ENCODE results near the gene EFR3B.
"Not testable (repeated sequence)": the region's sequence is repeated elsewhere in the genome, so short reads cannot be mapped to it uniquely, and the experiment has no call there.

EFR3B gene, protein sequence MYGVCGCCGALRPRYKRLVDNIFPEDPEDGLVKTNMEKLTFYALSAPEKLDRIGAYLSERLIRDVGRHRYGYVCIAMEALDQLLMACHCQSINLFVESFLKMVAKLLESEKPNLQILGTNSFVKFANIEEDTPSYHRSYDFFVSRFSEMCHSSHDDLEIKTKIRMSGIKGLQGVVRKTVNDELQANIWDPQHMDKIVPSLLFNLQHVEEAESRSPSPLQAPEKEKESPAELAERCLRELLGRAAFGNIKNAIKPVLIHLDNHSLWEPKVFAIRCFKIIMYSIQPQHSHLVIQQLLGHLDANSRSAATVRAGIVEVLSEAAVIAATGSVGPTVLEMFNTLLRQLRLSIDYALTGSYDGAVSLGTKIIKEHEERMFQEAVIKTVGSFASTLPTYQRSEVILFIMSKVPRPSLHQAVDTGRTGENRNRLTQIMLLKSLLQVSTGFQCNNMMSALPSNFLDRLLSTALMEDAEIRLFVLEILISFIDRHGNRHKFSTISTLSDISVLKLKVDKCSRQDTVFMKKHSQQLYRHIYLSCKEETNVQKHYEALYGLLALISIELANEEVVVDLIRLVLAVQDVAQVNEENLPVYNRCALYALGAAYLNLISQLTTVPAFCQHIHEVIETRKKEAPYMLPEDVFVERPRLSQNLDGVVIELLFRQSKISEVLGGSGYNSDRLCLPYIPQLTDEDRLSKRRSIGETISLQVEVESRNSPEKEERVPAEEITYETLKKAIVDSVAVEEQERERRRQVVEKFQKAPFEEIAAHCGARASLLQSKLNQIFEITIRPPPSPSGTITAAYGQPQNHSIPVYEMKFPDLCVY

DNA sequence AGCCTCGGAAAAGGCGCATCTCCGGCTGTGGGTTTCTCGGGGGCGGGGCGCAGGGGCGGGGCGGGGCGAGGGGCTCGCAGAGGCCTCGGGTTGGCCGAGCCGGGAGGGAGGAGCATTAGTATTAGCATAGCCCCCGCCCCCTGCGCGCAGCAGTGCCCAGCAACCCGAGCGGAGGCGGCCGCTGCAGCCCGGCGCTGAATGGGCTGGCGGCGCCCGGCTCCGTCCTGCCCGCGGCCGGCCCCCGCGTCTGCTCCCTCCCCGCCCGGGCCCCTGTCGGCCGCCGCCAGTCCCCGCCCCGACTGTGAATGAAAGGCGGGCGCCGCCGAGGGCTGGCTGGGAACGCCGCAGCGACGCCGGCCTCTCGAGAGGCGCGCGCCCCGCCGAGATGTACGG is at the start of gene EFR3B:
TSS of gene EFR3B (plus strand) at position 149 of the 393 bp plus-strand sequence. CDS start at position 386, 237 bp downstream.
- Histone ChIP-seq H3K9ac (ENCODE audit: low read depth, low read length) (peak within 1 kb of the TSS; percentile 76), H3K4me1 (ENCODE audit: control insufficient read depth, insufficient read depth, low read length) (peaks cover 8% of the 10 kb centered on the region), H3K27me3 (ENCODE audit: control insufficient read depth, insufficient read depth, low read length) (peaks cover 24% of the 10 kb centered on the region), H3K9me3 (ENCODE audit: control insufficient read depth, insufficient read depth, low read length) (no peaks in the 10 kb centered on the region), H3K36me3 (ENCODE audit: control insufficient read depth, insufficient read depth, low read length) (no peaks in the 10 kb centered on the region), H3K4me3 (ENCODE audit: low read depth, low read length) (peak within 1 kb of the TSS; percentile 73)

DNA sequence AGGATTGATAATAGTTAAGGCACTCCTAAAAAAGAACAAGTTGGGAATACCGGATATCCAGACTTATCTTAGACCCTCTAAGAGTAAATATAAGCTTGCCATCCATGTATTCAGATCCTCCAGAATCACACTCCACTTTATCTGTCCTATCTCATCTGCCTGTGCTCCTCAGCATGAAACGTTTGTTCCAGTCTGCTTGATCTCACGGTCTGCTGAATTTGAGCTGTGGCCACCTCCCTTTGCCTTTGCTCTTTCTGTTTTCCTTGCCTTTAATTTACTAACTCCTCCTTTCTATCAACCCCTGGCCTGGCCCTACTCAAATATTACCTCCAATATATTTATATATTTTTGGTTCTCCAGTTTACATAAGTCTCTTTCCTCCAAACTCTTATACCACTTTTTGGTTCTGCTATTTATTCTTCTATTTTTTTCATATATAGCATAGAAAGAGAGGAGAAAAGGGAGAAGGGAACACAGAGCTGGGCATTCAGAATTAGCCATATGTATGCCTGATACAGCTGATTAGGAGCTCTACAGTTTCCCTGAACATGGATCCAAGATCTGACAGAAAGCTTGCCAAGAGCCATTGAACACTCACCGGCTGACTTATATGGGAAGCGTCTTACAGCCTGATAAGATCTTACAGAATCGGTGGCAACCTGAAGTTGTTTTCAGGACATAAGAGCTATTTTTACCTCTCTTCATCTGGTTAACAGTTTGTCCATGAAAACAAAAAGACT is 48.3 kb upstream of the EFR3B start:
- no peaks in the 10 kb centered on the region for H3K36me3 ChIP-seq (ENCODE audit: control insufficient read depth, insufficient read depth, low read length)
- H3K27me3 ChIP-seq (ENCODE audit: control insufficient read depth, insufficient read depth, low read length), result no peaks in the 10 kb centered on the region
- H3K4me3 ChIP-seq (ENCODE audit: low read depth, low read length), result no peak overlapping the region
- no peaks in the 10 kb centered on the region for H3K4me1 ChIP-seq (ENCODE audit: control insufficient read depth, insufficient read depth, low read length)
- no peak overlapping the region for H3K9ac ChIP-seq (ENCODE audit: low read depth, low read length)
- H3K9me3 ChIP-seq (ENCODE audit: control insufficient read depth, insufficient read depth, low read length), result no peaks in the 10 kb centered on the region

DNA sequence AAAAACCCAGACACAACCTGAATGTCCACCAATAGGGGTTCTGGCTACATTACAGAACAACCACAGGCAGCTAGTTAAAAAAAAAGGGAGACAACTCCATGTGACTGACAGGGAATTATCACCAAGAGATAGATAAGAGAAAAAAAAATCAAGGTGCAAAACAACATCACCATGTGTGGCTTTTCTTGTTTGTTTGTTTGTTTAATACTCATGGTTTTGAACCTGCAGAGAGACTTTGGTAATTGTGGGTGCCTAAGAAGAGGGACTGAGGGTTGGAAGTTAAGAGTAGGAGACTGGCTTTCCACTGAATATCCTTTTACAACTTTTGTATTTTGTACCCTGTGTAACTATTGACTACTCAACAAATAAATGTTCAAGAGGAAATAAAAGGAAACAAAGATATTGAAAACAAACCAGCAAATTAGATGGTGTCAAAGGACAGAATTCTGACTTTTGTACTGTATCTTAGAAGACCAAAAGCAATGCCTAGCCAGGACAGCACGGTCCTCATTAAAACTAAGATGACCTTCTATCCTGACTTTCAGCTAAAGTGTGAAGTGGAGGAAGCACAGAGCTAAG is 47.6 kb upstream of the EFR3B start:
- H3K36me3 ChIP-seq (ENCODE audit: control insufficient read depth, insufficient read depth, low read length), result no peaks in the 10 kb centered on the region
- H3K4me1 ChIP-seq (ENCODE audit: control insufficient read depth, insufficient read depth, low read length), result no peaks in the 10 kb centered on the region
- H3K4me3 ChIP-seq (ENCODE audit: low read depth, low read length), result no peak overlapping the region
- no peaks in the 10 kb centered on the region for H3K9me3 ChIP-seq (ENCODE audit: control insufficient read depth, insufficient read depth, low read length)
- H3K9ac ChIP-seq (ENCODE audit: low read depth, low read length), result no peak overlapping the region
- no peaks in the 10 kb centered on the region for H3K27me3 ChIP-seq (ENCODE audit: control insufficient read depth, insufficient read depth, low read length)

DNA sequence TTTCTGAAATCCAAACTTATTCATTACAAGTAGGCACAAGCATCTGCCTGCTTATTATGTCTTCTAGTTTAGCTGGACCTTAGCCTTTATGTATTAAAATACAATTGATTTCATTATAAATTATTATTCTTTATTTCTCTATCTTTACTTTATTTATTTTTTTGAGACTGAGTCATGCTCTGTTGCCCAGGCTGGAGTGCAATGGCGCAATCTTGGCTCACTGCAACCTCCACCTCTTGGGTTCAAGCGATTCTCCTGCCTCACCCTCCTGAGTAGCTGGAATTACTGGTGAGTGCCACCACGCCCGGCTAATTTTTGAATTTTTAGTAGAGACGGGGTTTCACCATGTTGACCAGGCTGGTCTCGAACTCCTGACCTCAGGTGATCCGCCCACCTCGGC is 42.8 kb upstream of the EFR3B start:
- H3K27me3 ChIP-seq (ENCODE audit: control insufficient read depth, insufficient read depth, low read length); H3K4me3 ChIP-seq (ENCODE audit: low read depth, low read length); H3K9me3 ChIP-seq (ENCODE audit: control insufficient read depth, insufficient read depth, low read length); H3K9ac ChIP-seq (ENCODE audit: low read depth, low read length); H3K4me1 ChIP-seq (ENCODE audit: control insufficient read depth, insufficient read depth, low read length); H3K36me3 ChIP-seq (ENCODE audit: control insufficient read depth, insufficient read depth, low read length): not testable (repeated sequence)

DNA sequence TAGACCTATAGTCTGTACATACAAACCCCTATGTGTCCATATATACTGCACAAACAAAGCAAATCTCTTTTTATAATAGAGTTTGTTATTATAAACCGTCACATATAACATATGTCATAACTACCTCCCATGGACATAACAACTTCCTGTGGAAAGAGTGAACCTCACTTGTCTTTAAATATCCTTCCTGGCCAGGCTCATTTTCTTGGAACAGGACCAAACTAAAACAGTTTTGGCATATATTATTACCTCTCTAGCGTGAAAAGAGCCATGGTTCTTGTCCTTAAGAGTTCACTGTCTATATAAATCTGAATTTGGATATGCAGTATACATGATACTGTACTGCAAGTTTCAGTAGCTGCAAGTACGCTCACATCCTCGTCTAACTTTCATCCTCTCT is 41.8 kb upstream of the EFR3B start:
- no peaks in the 10 kb centered on the region for H3K27me3 ChIP-seq (ENCODE audit: control insufficient read depth, insufficient read depth, low read length)
- no peaks in the 10 kb centered on the region for H3K36me3 ChIP-seq (ENCODE audit: control insufficient read depth, insufficient read depth, low read length)
- H3K4me3 ChIP-seq (ENCODE audit: low read depth, low read length), result no peak overlapping the region

DNA sequence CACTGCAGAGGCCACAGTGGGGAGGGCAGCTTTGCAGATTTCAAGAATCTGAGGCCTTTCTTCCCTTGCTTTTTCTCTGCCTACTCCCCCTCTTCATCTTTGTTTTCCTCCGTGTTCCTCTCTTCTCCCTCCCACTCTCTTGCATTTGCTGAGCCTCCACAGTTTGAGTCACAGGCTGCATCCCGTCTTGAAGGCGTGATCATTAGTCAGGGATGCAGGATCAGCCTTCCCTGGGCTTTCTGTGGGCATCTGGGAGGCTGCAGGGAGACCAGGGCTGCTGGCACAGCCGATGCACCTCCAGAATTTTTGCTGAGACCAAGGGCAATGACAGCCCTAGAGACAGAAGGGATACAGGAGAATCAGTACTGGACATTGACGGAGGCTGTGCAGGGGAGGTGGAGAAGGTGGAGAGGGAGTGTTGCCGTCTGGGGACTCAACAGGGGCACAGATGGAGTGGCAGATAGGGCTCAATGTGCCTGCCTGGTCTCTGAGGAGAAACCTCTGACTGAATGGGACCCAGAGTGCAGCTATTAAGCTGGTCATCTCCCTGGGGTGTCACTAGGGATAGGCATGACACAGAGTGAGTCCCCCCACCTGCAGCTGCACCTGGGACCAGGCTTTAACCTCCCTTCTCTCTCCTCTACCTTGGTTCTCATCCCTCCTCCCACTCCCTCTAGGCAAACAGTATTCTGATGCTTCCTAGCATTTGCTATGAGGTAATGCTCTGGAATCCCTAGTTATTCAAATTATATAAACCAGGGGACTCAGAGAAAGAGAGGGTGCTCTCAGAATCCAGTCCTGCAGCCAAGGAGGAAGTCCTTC is 41.2 kb upstream of the EFR3B start:
- Histone ChIP-seq H3K27me3 (ENCODE audit: control insufficient read depth, insufficient read depth, low read length) (no peaks in the 10 kb centered on the region), H3K9me3 (ENCODE audit: control insufficient read depth, insufficient read depth, low read length) (no peaks in the 10 kb centered on the region), H3K4me1 (ENCODE audit: control insufficient read depth, insufficient read depth, low read length) (no peaks in the 10 kb centered on the region), H3K4me3 (ENCODE audit: low read depth, low read length) (no peak overlapping the region), H3K9ac (ENCODE audit: low read depth, low read length) (no peak overlapping the region), H3K36me3 (ENCODE audit: control insufficient read depth, insufficient read depth, low read length) (no peaks in the 10 kb centered on the region)

More for the DNA sequence above, 41.8 kb upstream of the EFR3B start:
- Histone ChIP-seq H3K9me3 (ENCODE audit: control insufficient read depth, insufficient read depth, low read length) (no peaks in the 10 kb centered on the region), H3K9ac (ENCODE audit: low read depth, low read length) (no peak overlapping the region), H3K4me1 (ENCODE audit: control insufficient read depth, insufficient read depth, low read length) (no peaks in the 10 kb centered on the region)

DNA sequence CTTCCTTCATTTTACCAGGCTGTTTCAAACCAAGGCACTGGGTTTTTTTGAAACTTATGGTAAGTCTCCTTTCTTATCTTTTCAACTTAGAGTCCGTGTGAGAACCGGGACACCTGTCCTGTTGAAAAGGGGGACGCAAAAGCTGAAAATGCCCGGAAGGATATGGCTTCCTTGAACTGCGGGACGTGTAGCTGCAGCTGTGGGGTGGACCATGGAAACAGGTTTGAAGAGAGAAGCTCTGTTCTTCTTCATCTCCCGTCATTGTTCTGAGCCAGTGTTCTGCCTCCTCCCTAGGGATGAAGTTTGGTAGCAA is 40.6 kb upstream of the EFR3B start:
- Histone ChIP-seq H3K9ac (ENCODE audit: low read depth, low read length) (no peak overlapping the region), H3K9me3 (ENCODE audit: control insufficient read depth, insufficient read depth, low read length) (no peaks in the 10 kb centered on the region), H3K27me3 (ENCODE audit: control insufficient read depth, insufficient read depth, low read length) (no peaks in the 10 kb centered on the region), H3K36me3 (ENCODE audit: control insufficient read depth, insufficient read depth, low read length) (no peaks in the 10 kb centered on the region), H3K4me1 (ENCODE audit: control insufficient read depth, insufficient read depth, low read length) (no peaks in the 10 kb centered on the region), H3K4me3 (ENCODE audit: low read depth, low read length) (no peak overlapping the region)

DNA sequence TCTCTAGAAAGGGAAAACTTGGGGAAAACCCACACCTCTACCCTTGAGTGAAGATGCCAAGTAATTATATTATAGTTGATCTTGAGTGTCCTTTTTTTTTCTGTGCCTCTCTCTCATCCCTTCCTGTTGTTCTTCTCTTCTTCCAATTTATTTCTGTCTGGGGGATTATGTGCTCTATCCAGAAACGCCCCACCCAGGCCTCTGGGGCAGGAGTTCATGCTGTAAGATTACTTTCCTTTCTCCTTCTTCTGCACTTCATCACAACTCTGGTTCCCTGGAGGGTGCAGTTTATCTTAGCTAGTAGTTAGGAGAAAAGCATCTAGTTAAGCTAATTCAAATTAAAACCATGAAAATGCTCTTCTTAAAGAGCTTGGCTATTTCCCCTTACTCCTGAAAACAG is 39.8 kb upstream of the EFR3B start:
- H3K9ac ChIP-seq (ENCODE audit: low read depth, low read length), result no peak overlapping the region
- H3K4me1 ChIP-seq (ENCODE audit: control insufficient read depth, insufficient read depth, low read length), result no peaks in the 10 kb centered on the region
- H3K36me3 ChIP-seq (ENCODE audit: control insufficient read depth, insufficient read depth, low read length), result no peaks in the 10 kb centered on the region
- H3K9me3 ChIP-seq (ENCODE audit: control insufficient read depth, insufficient read depth, low read length), result no peaks in the 10 kb centered on the region
- no peaks in the 10 kb centered on the region for H3K27me3 ChIP-seq (ENCODE audit: control insufficient read depth, insufficient read depth, low read length)
- H3K4me3 ChIP-seq (ENCODE audit: low read depth, low read length), result no peak overlapping the region

DNA sequence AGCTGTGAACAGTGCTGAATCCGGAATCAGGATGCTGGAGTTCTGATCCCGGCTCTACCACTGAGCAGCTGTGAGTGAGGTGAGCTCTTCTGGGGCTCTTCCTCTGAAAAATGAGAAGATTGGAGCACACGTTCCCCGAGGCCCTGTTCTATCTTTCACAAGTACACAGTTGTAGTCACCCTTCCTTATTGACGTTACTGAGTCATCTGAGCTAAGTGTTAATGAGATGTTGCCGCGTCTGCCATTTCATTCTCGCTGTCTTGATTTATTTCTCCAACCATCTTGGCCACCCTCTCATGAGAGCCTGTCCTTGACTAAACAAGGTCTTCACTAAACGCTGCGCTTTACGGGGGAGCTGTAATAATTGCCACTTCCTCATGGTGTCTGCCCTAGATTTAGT is 31.9 kb upstream of the EFR3B start:
- no peaks in the 10 kb centered on the region for H3K27me3 ChIP-seq (ENCODE audit: control insufficient read depth, insufficient read depth, low read length)
- H3K36me3 ChIP-seq (ENCODE audit: control insufficient read depth, insufficient read depth, low read length), result no peaks in the 10 kb centered on the region
- H3K4me1 ChIP-seq (ENCODE audit: control insufficient read depth, insufficient read depth, low read length), result no peaks in the 10 kb centered on the region
- no peak overlapping the region for H3K4me3 ChIP-seq (ENCODE audit: low read depth, low read length)
- H3K9ac ChIP-seq (ENCODE audit: low read depth, low read length), result no peak overlapping the region
- H3K9me3 ChIP-seq (ENCODE audit: control insufficient read depth, insufficient read depth, low read length), result no peaks in the 10 kb centered on the region

DNA sequence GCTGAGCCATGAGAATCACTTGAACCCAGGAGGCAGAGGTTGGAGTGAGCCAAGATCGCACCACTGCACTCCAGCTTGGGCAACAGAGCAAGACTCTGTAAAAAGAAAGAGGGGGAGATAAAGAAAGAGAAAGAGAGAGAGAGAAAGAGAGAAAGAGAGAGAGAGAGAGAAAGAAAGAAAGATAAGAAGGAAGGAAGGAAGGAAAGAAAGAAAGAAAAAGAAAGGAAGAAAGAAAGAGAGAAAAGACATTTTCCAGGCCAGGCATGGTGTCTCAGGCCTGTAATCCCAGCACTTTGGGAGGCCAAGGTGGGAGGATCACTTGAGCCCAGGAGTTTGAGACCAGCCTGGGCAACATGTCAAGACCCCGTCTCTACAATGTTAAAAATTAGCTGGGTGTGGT is 30.5 kb upstream of the EFR3B start:
- H3K36me3 ChIP-seq (ENCODE audit: control insufficient read depth, insufficient read depth, low read length); H3K9me3 ChIP-seq (ENCODE audit: control insufficient read depth, insufficient read depth, low read length); H3K27me3 ChIP-seq (ENCODE audit: control insufficient read depth, insufficient read depth, low read length); H3K4me3 ChIP-seq (ENCODE audit: low read depth, low read length); H3K9ac ChIP-seq (ENCODE audit: low read depth, low read length); H3K4me1 ChIP-seq (ENCODE audit: control insufficient read depth, insufficient read depth, low read length): not testable (repeated sequence)

DNA sequence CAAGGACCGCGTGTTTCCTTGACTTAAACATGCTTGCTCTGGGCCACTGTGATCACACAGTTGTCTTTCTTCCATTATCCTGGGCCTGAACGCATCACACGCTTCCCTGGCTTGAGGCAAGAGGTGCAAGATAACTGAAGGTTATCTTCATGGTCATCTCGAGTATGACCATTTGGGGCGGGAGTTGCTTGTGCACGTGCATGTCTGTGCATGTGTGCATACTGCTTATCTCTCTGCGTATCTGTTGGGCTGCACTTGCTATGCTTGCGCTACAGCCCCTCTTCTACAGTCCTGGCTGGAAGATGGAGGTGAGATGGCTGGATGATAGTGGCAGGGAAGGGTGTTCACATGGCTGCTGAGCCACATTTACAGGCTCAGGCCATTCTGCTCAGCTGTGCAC is 27.2 kb upstream of the EFR3B start:
- Histone ChIP-seq H3K4me1 (ENCODE audit: control insufficient read depth, insufficient read depth, low read length) (no peaks in the 10 kb centered on the region), H3K4me3 (ENCODE audit: low read depth, low read length) (no peak overlapping the region), H3K36me3 (ENCODE audit: control insufficient read depth, insufficient read depth, low read length) (no peaks in the 10 kb centered on the region), H3K27me3 (ENCODE audit: control insufficient read depth, insufficient read depth, low read length) (no peaks in the 10 kb centered on the region), H3K9ac (ENCODE audit: low read depth, low read length) (no peak overlapping the region), H3K9me3 (ENCODE audit: control insufficient read depth, insufficient read depth, low read length) (no peaks in the 10 kb centered on the region)
